Astrocyte of the cerebellum (primary cell): ENCODE data around the gene TDRD10.

Experiments used
- DNase-seq: peaks from one replicate; pipeline ENCODE4 v3.0.0-alpha.2; 2011; ENCODE audit warnings: low read depth
- H3K4me3 ChIP-seq: 2 replicates; pipeline ENCODE4 v1.5.1; 2011; ENCODE audit warnings: mild to moderate bottlenecking, low read depth, low read length, moderate library complexity
- in situ Hi-C: cut with HindIII; loops from 2 replicates; pipeline ENCODE4 v1.10.0; 2017; ENCODE audit warnings: low sequenced_read_pairs
- TF ChIP-seq, protein P1 (sequence below): IDR thresholded peaks from 2 replicates; pipeline ENCODE4 v1.5.1; 2012; ENCODE audit warnings: low read length, low read depth, moderate library complexity, mild to moderate bottlenecking; ENCODE audit errors: missing control alignments

Gene TDRD10

DNA sequence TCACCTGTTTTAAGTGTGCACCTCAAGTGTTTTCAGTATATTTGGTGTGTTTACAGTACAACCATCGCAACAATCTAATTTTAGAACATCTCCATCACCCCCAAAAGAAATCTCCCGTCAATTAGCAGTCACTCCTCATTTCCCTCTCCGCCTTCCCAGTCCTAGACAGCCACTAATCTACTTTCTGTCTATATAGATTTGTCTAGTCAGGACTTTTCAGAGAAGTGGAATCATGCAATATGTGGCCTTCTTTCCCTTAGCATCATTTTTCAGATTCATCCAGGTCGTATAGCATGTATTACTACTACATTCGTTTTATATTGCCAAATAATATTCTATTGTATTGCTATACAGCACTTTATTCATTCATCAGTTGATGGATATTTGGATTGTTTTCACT, 1.9 kb downstream of the TDRD10 start:
- no peak overlapping the region for H3K4me3 ChIP-seq
- TF ChIP-seq, protein P1, sequence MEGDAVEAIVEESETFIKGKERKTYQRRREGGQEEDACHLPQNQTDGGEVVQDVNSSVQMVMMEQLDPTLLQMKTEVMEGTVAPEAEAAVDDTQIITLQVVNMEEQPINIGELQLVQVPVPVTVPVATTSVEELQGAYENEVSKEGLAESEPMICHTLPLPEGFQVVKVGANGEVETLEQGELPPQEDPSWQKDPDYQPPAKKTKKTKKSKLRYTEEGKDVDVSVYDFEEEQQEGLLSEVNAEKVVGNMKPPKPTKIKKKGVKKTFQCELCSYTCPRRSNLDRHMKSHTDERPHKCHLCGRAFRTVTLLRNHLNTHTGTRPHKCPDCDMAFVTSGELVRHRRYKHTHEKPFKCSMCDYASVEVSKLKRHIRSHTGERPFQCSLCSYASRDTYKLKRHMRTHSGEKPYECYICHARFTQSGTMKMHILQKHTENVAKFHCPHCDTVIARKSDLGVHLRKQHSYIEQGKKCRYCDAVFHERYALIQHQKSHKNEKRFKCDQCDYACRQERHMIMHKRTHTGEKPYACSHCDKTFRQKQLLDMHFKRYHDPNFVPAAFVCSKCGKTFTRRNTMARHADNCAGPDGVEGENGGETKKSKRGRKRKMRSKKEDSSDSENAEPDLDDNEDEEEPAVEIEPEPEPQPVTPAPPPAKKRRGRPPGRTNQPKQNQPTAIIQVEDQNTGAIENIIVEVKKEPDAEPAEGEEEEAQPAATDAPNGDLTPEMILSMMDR = no peak
- no peak for DNase-seq
- in situ Hi-C loops = no loop called here

DNA sequence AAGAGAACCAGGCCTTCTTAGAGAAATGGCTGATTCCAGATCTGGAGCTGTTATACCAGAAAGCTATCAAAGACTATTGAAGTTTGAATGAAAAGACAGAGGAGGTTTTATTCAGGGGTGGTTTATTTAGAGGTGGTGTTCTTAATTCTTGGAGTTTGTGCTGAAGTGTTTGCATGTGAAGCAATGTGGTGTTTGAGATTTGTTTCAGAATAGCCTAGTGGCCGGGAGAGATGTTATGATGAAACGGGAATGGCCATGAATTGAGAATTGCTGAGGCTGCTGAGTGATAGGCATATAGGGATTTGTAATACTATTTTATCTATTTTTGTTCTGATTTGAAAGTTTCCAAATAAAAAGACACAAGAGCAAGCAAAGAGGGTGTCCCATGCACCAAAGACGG, 10.7 kb downstream of the TDRD10 start:
- no peak overlapping the region for H3K4me3 ChIP-seq
- TF ChIP-seq, protein P1 = no peak
- no peak for DNase-seq
- in situ Hi-C loops = no loop called here

DNA sequence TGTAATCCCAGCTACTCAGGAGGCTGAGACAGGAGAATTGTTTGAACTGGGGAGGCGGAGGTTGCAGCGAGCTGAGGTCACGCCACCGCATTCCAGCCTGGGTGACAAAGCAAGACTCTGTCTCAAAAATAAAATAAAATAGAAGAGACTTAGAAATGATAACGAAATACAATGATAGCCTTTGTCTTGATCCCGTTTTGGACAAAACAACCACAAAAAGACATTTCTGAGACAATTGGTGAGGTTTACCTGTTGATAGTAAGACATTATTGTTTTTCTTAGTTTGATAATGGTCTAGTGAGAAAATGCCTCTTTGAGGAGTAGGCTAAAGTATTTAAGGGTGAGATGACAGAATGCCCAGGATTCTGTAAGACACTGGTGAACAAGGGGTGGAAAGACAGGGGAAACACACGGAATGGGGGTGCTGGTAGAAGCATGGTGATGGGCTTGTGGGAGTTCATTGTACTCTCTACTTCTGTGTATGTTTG, 12.1 kb downstream of the TDRD10 start:
- DNase-seq = no peak
- H3K4me3 ChIP-seq = no peak overlapping the region
- TF ChIP-seq, protein P1 = no peak
- in situ Hi-C loops = no loop called here

DNA sequence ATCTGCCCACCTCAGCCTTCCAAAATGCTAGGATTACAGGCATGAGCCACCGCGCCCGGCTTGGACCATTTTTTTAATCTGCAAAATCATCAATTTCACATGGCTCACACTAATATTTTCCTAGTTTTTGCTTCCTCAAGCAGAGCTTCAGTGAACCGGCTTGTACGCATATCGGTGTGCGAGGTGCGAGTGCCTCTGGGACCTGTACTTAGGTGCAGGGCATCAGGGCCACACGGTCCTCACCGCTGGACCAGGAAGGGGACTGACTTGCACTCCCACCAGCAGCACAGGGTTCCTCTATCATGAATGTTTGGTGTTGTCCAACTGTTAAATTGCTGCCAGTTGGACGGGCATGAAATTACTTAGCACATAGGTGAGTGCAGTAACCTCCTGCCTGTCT, 15.6 kb downstream of the TDRD10 start:
- no peak for DNase-seq
- in situ Hi-C loops = no loop called here
- TF ChIP-seq, protein P1 = no peak
- no peak overlapping the region for H3K4me3 ChIP-seq

DNA sequence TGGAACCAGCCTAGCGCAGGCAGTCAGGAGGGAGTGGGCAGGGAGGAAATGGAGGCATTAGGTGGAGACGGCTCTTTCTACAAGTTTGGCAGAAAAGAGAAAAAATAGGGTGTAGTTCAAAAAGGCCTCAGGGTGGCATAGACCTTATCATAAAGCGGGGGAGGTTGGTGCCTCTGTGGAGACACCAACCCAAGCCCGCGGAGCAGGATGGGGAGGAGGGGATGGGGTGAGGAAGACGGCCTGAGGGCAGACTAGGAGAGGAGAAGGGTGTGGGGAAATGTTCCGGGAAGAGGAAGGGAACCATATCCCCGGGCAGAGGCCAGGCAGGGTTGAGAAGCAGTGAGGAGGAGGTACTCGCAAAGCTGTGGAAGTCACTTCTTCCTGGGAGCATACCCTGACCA, 17.6 kb downstream of the TDRD10 start:
- DNase-seq = no peak
- in situ Hi-C loops = no loop called here
- H3K4me3 ChIP-seq = no peak overlapping the region
- TF ChIP-seq, protein P1 = no peak

DNA sequence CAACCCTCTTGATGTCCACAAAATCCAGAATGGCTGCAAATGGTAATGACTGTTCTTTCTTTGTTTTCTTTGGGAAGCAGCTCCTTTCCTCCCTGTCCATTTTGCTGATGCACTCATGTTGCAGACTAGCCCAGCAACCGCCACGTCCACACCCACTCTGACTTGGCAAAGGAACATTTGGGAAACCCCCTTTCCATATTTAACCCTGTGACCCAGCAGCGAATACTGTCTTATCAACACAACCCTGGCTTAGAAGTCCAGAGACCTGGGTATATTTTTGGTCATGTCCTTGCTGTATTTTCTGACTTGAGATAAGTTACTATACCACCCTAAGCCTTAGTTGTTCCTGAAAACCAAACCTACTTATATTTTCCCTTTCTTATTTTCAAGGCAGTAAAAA, 18.3 kb downstream of the TDRD10 start:
- no peak for DNase-seq
- TF ChIP-seq, protein P1 = no peak
- in situ Hi-C loops = loop anchor here (5.0 kb wide), 1 partner anchor 37 kb away; the partner anchor contains the start of gene UBE2Q1
- H3K4me3 ChIP-seq = no peak overlapping the region
